ENCODE results near the gene GPRIN2. TPM values are rescaled to one million over a fixed set of nuclear protein-coding genes. Genes with fewer than 3 reads are reported as not detected.
"Not testable (repeated sequence)": the region's sequence is repeated elsewhere in the genome, so short reads cannot be mapped to it uniquely, and the experiment has no call there.

Gene GPRIN2
- total RNA-seq, 1 donor from 2014 or later = not detected

GRCh38 chr10:46525177-46525823, 31.2 kb downstream of the GPRIN2 start:
- intact Hi-C loops (cut with DNase I) = no loop called here
- peak; percentile 71 for DNase-seq (ENCODE audit: low spot score)

- intact Hi-C loops (cut with DNase I) = no loop called here
- DNase-seq (ENCODE audit: low spot score) = peak; percentile 74
Observed at GRCh38 chr10:46524472-46525176, 31.8 kb downstream of the GPRIN2 start.

- intact Hi-C loops (cut with DNase I) = no loop called here
- DNase-seq (ENCODE audit: low spot score) = peak; percentile 76
Observed at GRCh38 chr10:46523962-46524471, 32.4 kb downstream of the GPRIN2 start.

- intact Hi-C loops (cut with DNase I) = no loop called here
- peak; percentile 78 for DNase-seq (ENCODE audit: low spot score)
Observed at GRCh38 chr10:46523119-46523961, 33.1 kb downstream of the GPRIN2 start.

GRCh38 chr10:46522295-46523118, 34.0 kb downstream of the GPRIN2 start:
- intact Hi-C loops (cut with DNase I) = no loop called here

GRCh38 chr10:46520941-46521340, 35.5 kb downstream of the GPRIN2 start:
- peak; percentile 73 for DNase-seq (ENCODE audit: low spot score)
- intact Hi-C loops (cut with DNase I) = no loop called here

More at GRCh38 chr10:46522295-46523118, 34.0 kb downstream of the GPRIN2 start:
- DNase-seq (ENCODE audit: low spot score) = peak; percentile 69

DNA sequence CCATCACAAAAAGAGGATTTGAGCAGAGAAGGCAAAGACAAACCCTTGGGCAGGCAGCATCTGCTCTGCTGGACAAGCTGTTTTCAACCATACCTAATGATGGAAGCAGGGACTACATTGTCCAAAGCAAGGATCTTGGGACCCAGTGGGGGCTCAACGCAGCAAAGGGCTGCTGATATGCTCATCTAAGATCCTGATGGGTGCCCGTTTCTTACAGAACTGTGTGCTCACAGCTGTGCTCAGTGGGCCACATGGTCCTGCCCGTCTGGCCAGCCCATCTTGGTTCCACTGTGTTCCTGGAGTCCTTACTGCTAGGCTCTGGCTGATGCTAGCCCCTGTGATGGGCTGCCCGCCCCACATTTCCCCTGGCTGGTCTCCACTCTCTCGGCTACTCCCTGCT, 36.1 kb downstream of the GPRIN2 start:
- DNase-seq (ENCODE audit: low spot score) = peak; percentile 76
- intact Hi-C loops (cut with DNase I) = no loop called here

- peak; percentile 72 for DNase-seq (ENCODE audit: low spot score)
Observed at GRCh38 chr10:46518028-46518725, 38.3 kb downstream of the GPRIN2 start.

GRCh38 chr10:46517541-46517940, 38.9 kb downstream of the GPRIN2 start:
- intact Hi-C loops (cut with DNase I) = no loop called here
- peak; percentile 54 for DNase-seq (ENCODE audit: low spot score)

More at GRCh38 chr10:46518028-46518725, 38.3 kb downstream of the GPRIN2 start:
- intact Hi-C loops (cut with DNase I) = no loop called here

DNA sequence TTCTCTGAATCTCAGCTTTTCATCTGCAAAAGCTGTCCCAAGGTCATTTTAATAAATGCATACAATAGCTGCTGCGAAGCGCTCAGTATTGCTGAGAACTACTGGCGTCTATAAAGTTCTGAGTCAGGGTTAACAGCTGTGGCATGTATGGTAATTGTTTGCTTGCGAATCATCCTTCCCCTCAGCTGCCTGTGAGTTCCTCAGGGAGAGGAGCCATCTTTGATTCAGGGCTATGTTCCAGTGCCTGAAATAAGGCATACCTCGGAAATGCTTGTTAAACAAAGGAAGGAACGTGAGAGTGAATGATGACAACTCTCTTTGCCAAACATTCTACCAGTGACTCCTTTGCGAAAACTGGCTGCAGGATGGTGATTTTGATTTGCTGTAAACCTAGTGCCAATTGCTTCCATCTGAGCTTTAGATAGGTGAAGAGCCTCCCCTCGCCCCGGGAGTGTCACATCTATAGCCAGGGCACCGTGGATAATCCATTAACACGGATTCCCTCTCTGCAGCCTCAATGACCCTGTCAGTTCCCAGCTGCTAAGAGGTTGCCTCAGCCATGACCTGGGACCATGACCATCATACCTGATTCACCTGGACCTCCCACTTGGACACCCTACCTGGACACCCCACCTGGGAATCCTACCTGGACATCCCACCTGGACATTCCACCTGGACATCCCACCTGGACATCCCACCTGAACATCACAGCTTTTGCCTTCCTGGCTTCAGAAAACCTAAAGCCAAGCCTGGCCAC, 39.6 kb downstream of the GPRIN2 start:
- intact Hi-C loops (cut with DNase I) = no loop called here
- DNase-seq (ENCODE audit: low spot score) = peak; percentile 73

GRCh38 chr10:46515793-46516192, 40.7 kb downstream of the GPRIN2 start:
- intact Hi-C loops (cut with DNase I) = no loop called here
- peak; percentile 74 for DNase-seq (ENCODE audit: low spot score)

DNA sequence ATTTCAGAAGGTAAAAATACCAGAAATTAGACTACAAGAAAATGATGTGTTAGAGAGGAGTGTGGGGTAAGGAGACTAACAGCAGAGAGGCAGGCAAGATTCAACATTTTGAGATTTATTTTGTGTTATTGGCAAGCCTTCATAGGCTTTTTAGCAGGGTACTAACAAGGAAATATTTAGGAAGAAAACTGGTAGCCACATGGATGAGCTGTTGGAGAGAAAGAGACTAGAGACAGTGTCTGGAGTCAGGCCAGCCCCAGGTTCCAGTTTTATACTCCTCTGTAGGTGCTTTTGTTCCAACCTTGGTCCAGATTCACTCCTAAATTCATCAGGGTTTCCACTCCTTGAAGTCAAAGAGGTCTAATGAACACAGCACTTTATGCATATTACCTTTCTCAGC, 41.1 kb downstream of the GPRIN2 start:
- intact Hi-C loops (cut with DNase I) = no loop called here
- no peak for DNase-seq (ENCODE audit: low spot score)

DNA sequence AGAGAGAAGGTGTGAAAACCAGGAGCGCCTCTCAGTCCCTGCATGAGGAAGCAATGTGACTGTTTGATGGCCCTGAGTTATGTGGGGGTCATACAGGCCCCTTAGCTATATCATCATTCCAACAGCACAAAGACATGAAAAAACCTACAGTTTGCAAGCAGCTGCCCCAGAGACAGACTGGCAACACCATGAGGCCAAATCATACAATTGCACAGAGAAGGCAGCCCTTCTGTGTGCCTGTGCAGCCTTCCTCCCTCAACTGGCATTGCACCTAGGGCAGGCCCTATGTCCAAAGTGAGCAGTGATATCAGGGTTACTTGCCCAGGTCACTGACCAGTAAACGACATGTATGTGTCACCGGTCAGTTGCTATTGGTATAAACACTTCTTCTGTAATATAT, 41.6 kb downstream of the GPRIN2 start:
- intact Hi-C loops (cut with DNase I) = no loop called here
- DNase-seq (ENCODE audit: low spot score) = peak; percentile 68

- DNase-seq (ENCODE audit: low spot score) = peak; percentile 76
Observed at GRCh38 chr10:46514431-46514861, 42.0 kb downstream of the GPRIN2 start.

GRCh38 chr10:46513333-46513732, 43.1 kb downstream of the GPRIN2 start:
- DNase-seq (ENCODE audit: low spot score); intact Hi-C loops (cut with DNase I): not testable (repeated sequence)

More at GRCh38 chr10:46514431-46514861, 42.0 kb downstream of the GPRIN2 start:
- intact Hi-C loops (cut with DNase I) = no loop called here

DNA sequence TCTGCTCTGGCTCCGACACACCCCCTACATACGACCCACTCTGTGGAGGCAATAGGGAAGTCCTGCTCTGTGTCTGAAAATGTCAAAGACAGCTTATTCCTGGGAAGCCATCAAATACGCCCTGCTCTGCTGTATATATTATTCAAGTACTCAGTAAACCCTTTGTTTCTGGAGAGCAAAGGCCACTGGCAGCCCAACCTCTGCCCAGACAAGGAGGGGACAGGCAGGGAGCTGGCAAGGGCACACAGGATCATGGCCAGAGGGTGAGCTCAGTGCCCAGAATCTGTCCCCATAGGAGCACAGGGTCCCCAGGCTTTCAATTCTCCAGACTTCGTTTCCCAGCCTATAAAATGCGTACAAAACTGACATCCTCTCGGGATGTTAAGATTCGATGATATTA, 43.7 kb downstream of the GPRIN2 start:
- DNase-seq (ENCODE audit: low spot score); intact Hi-C loops (cut with DNase I): not testable (repeated sequence)

GRCh38 chr10:46512002-46512401, 44.5 kb downstream of the GPRIN2 start:
- intact Hi-C loops (cut with DNase I); DNase-seq (ENCODE audit: low spot score): not testable (repeated sequence)

Measured in cardiac septum (tissue), 1 donor.